SU-DHL-6 (cell line): ENCODE measurements around the gene CPNE4.

Experiments used
- H2AFZ ChIP-seq: fragments of 200-600 bp; sonication (generic); 2 replicates; pipeline ENCODE4 v1.6.1; 2014; ENCODE audit warnings: low read depth, mild to moderate bottlenecking, moderate library complexity, mixed read lengths, antibody characterized with exemption, low read length; ENCODE audit not compliant: severe bottlenecking
- H3F3A ChIP-seq: fragments of 200-600 bp; shearing (Covaris generic); 2 replicates; pipeline ENCODE4 v1.6.0; 2016; ENCODE audit warnings: antibody characterized with exemption, mild to moderate bottlenecking; ENCODE audit not compliant: insufficient read depth
- H3K27ac ChIP-seq: fragments of 200-600 bp; sonication (generic); 2 replicates; pipeline ENCODE4 v1.5.1; 2016; ENCODE audit warnings: low read depth, mild to moderate bottlenecking, low read length, moderate library complexity, mixed read lengths
- H3K27me3 ChIP-seq: fragments of 200-600 bp; sonication (generic), shearing (Covaris generic); 2 replicates; pipeline ENCODE4 v1.6.0; 2014; ENCODE audit warnings: mild to moderate bottlenecking, low read length
- H3K36me3 ChIP-seq: fragments of 200-600 bp; sonication (generic); 2 replicates; pipeline ENCODE4 v1.6.1; 2014; ENCODE audit warnings: mild to moderate bottlenecking, low read length, mixed read lengths
- H3K4me2 ChIP-seq: fragments of 300-600, 200-600 bp; shearing (Covaris generic), sonication (generic); 2 replicates; pipeline ENCODE4 v1.6.0; 2014; ENCODE audit warnings: low read length, low read depth, mild to moderate bottlenecking; ENCODE audit not compliant: poor library complexity, severe bottlenecking
- H3K4me3 ChIP-seq: fragments of 200-600 bp; sonication (generic); 2 replicates; pipeline ENCODE4 v1.5.1; 2014; ENCODE audit warnings: antibody characterized with exemption, low read length, mild to moderate bottlenecking, mixed read lengths; ENCODE audit not compliant: insufficient read depth, poor library complexity, severe bottlenecking
- H3K79me2 ChIP-seq: fragments of 200-600 bp; sonication (generic); 2 replicates; pipeline ENCODE4 v1.6.1; 2014; ENCODE audit warnings: mild to moderate bottlenecking, low read length, moderate library complexity; ENCODE audit not compliant: insufficient read depth
- H3K9ac ChIP-seq: fragments of 200-600 bp; sonication (generic); 2 replicates; pipeline ENCODE4 v1.7.0; 2014; ENCODE audit warnings: mild to moderate bottlenecking, low read length
- H3K9me2 ChIP-seq: fragments of 200-600 bp; sonication (generic); replicated peaks from 2 replicates; pipeline ENCODE4 v1.6.1; 2014; ENCODE audit warnings: low read length; ENCODE audit not compliant: insufficient read depth
- H3K9me3 ChIP-seq: fragments of 200-600 bp; sonication (generic); 2 replicates; pipeline ENCODE4 v1.6.1; 2014; ENCODE audit warnings: low read length, mixed read lengths; ENCODE audit not compliant: insufficient read depth
- H4K20me1 ChIP-seq: fragments of 200-600 bp; sonication (generic); 2 replicates; pipeline ENCODE4 v1.6.1; 2014; ENCODE audit warnings: low read depth, mild to moderate bottlenecking, antibody characterized with exemption, low read length, moderate library complexity, mixed read lengths
- CTCF ChIP-seq: fragments of 200-600 bp; sonication (generic); IDR thresholded peaks from one replicate; pipeline ENCODE4 v1.5.1; 2017; ENCODE audit warnings: antibody characterized with exemption, mild to moderate bottlenecking, low read length, moderate library complexity; ENCODE audit not compliant: insufficient read depth, poor library complexity, severe bottlenecking
- EZH2phosphoT487 ChIP-seq: fragments of 200-600 bp; sonication (generic), shearing (Covaris generic); conservative IDR thresholded peaks from 2 replicates; pipeline ENCODE4 v1.6.1; 2018; ENCODE audit warnings: mild to moderate bottlenecking, antibody characterized with exemption, low read length, moderate library complexity, mixed read lengths

CPNE4 gene

GRCh38 chr3:131623431-131623830 is 411.4 kb downstream of the CPNE4 start:
- no peaks in the 10 kb centered on the region for H3K9me2 ChIP-seq
- no peaks in the 10 kb centered on the region for H3K79me2 ChIP-seq
- H3F3A ChIP-seq, result no peaks in the 10 kb centered on the region
- H3K4me2 ChIP-seq, result no peak overlapping the region
- no peak overlapping the region for H2AFZ ChIP-seq
- no peak overlapping the region for H3K27ac ChIP-seq
- no peak overlapping the region for H3K4me3 ChIP-seq
- no peaks in the 10 kb centered on the region for H3K9me3 ChIP-seq
- H3K27me3 ChIP-seq, result no peaks in the 10 kb centered on the region
- H3K36me3 ChIP-seq, result no peaks in the 10 kb centered on the region
- no peak for TF ChIP-seq EZH2phosphoT487
- no peak for TF ChIP-seq CTCF
- no peaks in the 10 kb centered on the region for H4K20me1 ChIP-seq
- no peak overlapping the region for H3K9ac ChIP-seq

- TF ChIP-seq EZH2phosphoT487, result no peak
- H2AFZ ChIP-seq, result no peak overlapping the region
- H3F3A ChIP-seq, result no peaks in the 10 kb centered on the region
- no peaks in the 10 kb centered on the region for H3K27me3 ChIP-seq
- no peak overlapping the region for H3K9ac ChIP-seq
- no peaks in the 10 kb centered on the region for H3K9me2 ChIP-seq
- no peaks in the 10 kb centered on the region for H3K79me2 ChIP-seq
- no peaks in the 10 kb centered on the region for H3K9me3 ChIP-seq
- no peaks in the 10 kb centered on the region for H3K36me3 ChIP-seq
- no peak overlapping the region for H3K4me3 ChIP-seq
- no peaks in the 10 kb centered on the region for H4K20me1 ChIP-seq
- no peak overlapping the region for H3K27ac ChIP-seq
- no peak overlapping the region for H3K4me2 ChIP-seq
Observed at GRCh38 chr3:131622726-131623125, 412.1 kb downstream of the CPNE4 start.

- H3K27ac ChIP-seq, result no peak overlapping the region
- no peaks in the 10 kb centered on the region for H3K27me3 ChIP-seq
- TF ChIP-seq CTCF (no peak), EZH2phosphoT487 (no peak)
- no peak overlapping the region for H3K4me2 ChIP-seq
- no peak overlapping the region for H3K9ac ChIP-seq
- no peaks in the 10 kb centered on the region for H3K9me2 ChIP-seq
- H3F3A ChIP-seq, result no peaks in the 10 kb centered on the region
- H3K79me2 ChIP-seq, result no peaks in the 10 kb centered on the region
- no peak overlapping the region for H2AFZ ChIP-seq
- no peaks in the 10 kb centered on the region for H3K9me3 ChIP-seq
- H4K20me1 ChIP-seq, result no peaks in the 10 kb centered on the region
- H3K4me3 ChIP-seq, result no peak overlapping the region
- no peaks in the 10 kb centered on the region for H3K36me3 ChIP-seq
Observed at GRCh38 chr3:131620977-131621376, 413.8 kb downstream of the CPNE4 start.

GRCh38 chr3:131619821-131620220 is 415.0 kb downstream of the CPNE4 start:
- H3K4me3 ChIP-seq, result no peak overlapping the region
- no peaks in the 10 kb centered on the region for H3K9me2 ChIP-seq

More at GRCh38 chr3:131619821-131620220, 415.0 kb downstream of the CPNE4 start:
- Histone ChIP-seq H3K4me2 (no peak overlapping the region), H3F3A (no peaks in the 10 kb centered on the region), H3K79me2 (no peaks in the 10 kb centered on the region), H3K36me3 (no peaks in the 10 kb centered on the region), H3K27ac (no peak overlapping the region), H2AFZ (no peak overlapping the region), H4K20me1 (no peaks in the 10 kb centered on the region), H3K27me3 (no peaks in the 10 kb centered on the region), H3K9ac (no peak overlapping the region), H3K9me3 (no peaks in the 10 kb centered on the region)
- TF ChIP-seq EZH2phosphoT487, result no peak
- no peak for TF ChIP-seq CTCF
